ENCODE measurements around the gene CHL1.

DNA sequence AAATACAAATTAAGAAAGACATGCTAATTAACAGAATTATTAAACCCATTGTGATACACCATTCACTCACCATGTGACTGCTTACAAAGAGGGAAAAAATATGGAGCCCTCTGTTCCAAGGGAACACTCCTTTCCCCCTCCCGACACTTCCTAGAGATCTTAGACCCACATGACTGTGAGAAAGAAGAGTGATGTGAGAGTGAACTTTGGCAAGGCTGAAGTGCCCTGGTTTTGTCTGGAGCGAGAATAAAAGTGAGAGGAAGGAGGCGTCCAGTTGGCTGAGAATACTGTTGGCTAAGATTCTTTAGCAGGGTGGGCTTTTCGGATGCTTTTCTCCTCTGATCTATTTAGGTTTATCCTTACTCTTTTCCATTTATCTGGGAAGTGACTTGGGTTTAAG is 14.1 kb downstream of the CHL1 start:
- TF ChIP-seq FOXM1 (IDR thresholded peaks at IDR 0.05; ENCODE audit: borderline replicate concordance, low read depth) (no peak), CEBPB (IDR thresholded peaks at IDR 0.05) (no peak), TEAD4 (IDR thresholded peaks at IDR 0.05) (no peak), TCF12 (IDR thresholded peaks at IDR 0.05; ENCODE audit: low read depth) (no peak), RAD21 (IDR thresholded peaks at IDR 0.05; ENCODE audit: low read depth) (no peak), EP300 (IDR thresholded peaks at IDR 0.05; ENCODE audit: borderline replicate concordance) (no peak), TAF1 (IDR thresholded peaks at IDR 0.05; ENCODE audit: low read depth) (no peak)
- TF ChIP-seq, protein P1, sequence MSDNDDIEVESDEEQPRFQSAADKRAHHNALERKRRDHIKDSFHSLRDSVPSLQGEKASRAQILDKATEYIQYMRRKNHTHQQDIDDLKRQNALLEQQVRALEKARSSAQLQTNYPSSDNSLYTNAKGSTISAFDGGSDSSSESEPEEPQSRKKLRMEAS (IDR thresholded peaks at IDR 0.05), result no peak
- TF ChIP-seq, protein P2, sequence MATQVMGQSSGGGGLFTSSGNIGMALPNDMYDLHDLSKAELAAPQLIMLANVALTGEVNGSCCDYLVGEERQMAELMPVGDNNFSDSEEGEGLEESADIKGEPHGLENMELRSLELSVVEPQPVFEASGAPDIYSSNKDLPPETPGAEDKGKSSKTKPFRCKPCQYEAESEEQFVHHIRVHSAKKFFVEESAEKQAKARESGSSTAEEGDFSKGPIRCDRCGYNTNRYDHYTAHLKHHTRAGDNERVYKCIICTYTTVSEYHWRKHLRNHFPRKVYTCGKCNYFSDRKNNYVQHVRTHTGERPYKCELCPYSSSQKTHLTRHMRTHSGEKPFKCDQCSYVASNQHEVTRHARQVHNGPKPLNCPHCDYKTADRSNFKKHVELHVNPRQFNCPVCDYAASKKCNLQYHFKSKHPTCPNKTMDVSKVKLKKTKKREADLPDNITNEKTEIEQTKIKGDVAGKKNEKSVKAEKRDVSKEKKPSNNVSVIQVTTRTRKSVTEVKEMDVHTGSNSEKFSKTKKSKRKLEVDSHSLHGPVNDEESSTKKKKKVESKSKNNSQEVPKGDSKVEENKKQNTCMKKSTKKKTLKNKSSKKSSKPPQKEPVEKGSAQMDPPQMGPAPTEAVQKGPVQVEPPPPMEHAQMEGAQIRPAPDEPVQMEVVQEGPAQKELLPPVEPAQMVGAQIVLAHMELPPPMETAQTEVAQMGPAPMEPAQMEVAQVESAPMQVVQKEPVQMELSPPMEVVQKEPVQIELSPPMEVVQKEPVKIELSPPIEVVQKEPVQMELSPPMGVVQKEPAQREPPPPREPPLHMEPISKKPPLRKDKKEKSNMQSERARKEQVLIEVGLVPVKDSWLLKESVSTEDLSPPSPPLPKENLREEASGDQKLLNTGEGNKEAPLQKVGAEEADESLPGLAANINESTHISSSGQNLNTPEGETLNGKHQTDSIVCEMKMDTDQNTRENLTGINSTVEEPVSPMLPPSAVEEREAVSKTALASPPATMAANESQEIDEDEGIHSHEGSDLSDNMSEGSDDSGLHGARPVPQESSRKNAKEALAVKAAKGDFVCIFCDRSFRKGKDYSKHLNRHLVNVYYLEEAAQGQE (IDR thresholded peaks at IDR 0.05; ENCODE audit: low read depth), result no peak

Data from Ishikawa (cell line).